ENCODE results near the gene NIPAL3.

GRCh38 chr1:24468685-24469316 lies 53.2 kb downstream of the NIPAL3 start:
- TF ChIP-seq GATA2 (IDR thresholded peaks at IDR 0.05; ENCODE audit: low read depth, low read length) (no peak), GATA3 (IDR thresholded peaks at IDR 0.05; ENCODE audit: low read depth, low read length) (no peak)

Data from SH-SY5Y (cell line).